Measurements from ENCODE around the gene S100P. TPM values are rescaled to one million over a fixed set of nuclear protein-coding genes. Genes with fewer than 3 reads are reported as not detected.
A peak's percentile ranks its signal among the peaks of the same experiment; 100 is the strongest.

The S100P gene
- total RNA-seq, 2 donors from 2014 or later: 137 to 547 TPM

GRCh38 chr4:6658597-6659075 lies 35.0 kb upstream of the S100P start:
- H3K36me3 ChIP-seq: no peaks in the 10 kb centered on the region
- no peaks in the 10 kb centered on the region for H3K9me3 ChIP-seq
- DNase-seq: no peak
- peak overlapping the region; percentile 21 for H3K27ac ChIP-seq
- peak overlapping the region; percentile 18 for H3K4me3 ChIP-seq
- peak overlapping the region in 1 of 2 donors; percentile 43 for H3K9ac ChIP-seq (ENCODE audit: low read depth in 2 of 2, low read length in 2 of 2)
- no peaks in the 10 kb centered on the region for H3K4me1 ChIP-seq
- TF ChIP-seq CTCF (IDR thresholded peaks at IDR 0.05): no peak
- intact Hi-C loops (cut with DNase I): no loop called here
- H3K27me3 ChIP-seq: peaks cover 5% of the 10 kb centered on the region

GRCh38 chr4:6659897-6660296 lies 33.8 kb upstream of the S100P start:
- Histone ChIP-seq H3K27ac (no peak overlapping the region), H3K27me3 (peaks cover 14% of the 10 kb centered on the region), H3K4me3 (no peak overlapping the region), H3K9ac (ENCODE audit: low read depth in 2 of 2, low read length in 2 of 2) (no peak overlapping the region), H3K36me3 (no peaks in the 10 kb centered on the region), H3K4me1 (no peaks in the 10 kb centered on the region), H3K9me3 (no peaks in the 10 kb centered on the region)
- TF ChIP-seq CTCF (IDR thresholded peaks at IDR 0.05): no peak
- no peak for DNase-seq
- intact Hi-C loops (cut with DNase I): no loop called here

GRCh38 chr4:6660430-6660829 lies 33.2 kb upstream of the S100P start:
- Histone ChIP-seq H3K4me1 (no peaks in the 10 kb centered on the region), H3K27me3 (peaks cover 14% of the 10 kb centered on the region), H3K9ac (ENCODE audit: low read depth in 2 of 2, low read length in 2 of 2) (no peak overlapping the region), H3K4me3 (no peak overlapping the region), H3K9me3 (no peaks in the 10 kb centered on the region), H3K36me3 (no peaks in the 10 kb centered on the region), H3K27ac (no peak overlapping the region)
- intact Hi-C loops (cut with DNase I): no loop called here
- DNase-seq: no peak
- no peak for TF ChIP-seq CTCF (IDR thresholded peaks at IDR 0.05)

GRCh38 chr4:6662591-6662990 lies 31.1 kb upstream of the S100P start:
- H3K27me3 ChIP-seq: peaks cover 14% of the 10 kb centered on the region
- no peaks in the 10 kb centered on the region for H3K4me1 ChIP-seq
- no peaks in the 10 kb centered on the region for H3K9me3 ChIP-seq
- TF ChIP-seq CTCF (IDR thresholded peaks at IDR 0.05): no peak
- intact Hi-C loops (cut with DNase I): no loop called here
- no peak overlapping the region for H3K4me3 ChIP-seq
- H3K36me3 ChIP-seq: no peaks in the 10 kb centered on the region
- no peak for DNase-seq
- no peak overlapping the region for H3K9ac ChIP-seq (ENCODE audit: low read depth in 2 of 2, low read length in 2 of 2)
- H3K27ac ChIP-seq: no peak overlapping the region

GRCh38 chr4:6663596-6664393 lies 29.9 kb upstream of the S100P start:
- peak overlapping the region in 1 of 2 donors; percentile 24 for H3K9ac ChIP-seq (ENCODE audit: low read depth in 2 of 2, low read length in 2 of 2)
- H3K27me3 ChIP-seq: peaks cover 14% of the 10 kb centered on the region
- H3K9me3 ChIP-seq: no peaks in the 10 kb centered on the region
- H3K4me1 ChIP-seq: no peaks in the 10 kb centered on the region
- H3K4me3 ChIP-seq: no peak overlapping the region
- H3K36me3 ChIP-seq: no peaks in the 10 kb centered on the region
- TF ChIP-seq CTCF (IDR thresholded peaks at IDR 0.05): no peak
- intact Hi-C loops (cut with DNase I): no loop called here
- DNase-seq: no peak
- H3K27ac ChIP-seq: no peak overlapping the region
